HG03175 (cell line): ENCODE data around the gene FOXI1.
"Not testable (repeated sequence)": the region's sequence is repeated elsewhere in the genome, so short reads cannot be mapped to it uniquely, and the experiment has no call there.

ENCODE experiments used
- ATAC-seq: cut with Tn5 transposase; IDR thresholded peaks from one replicate; pipeline ENCODE4 v1.9.1; 2021; ENCODE audit warnings: mild to moderate bottlenecking, moderate library complexity; ENCODE audit not compliant: unreplicated experiment

Gene FOXI1

GRCh38 chr5:170126061-170126460 is 20.4 kb downstream of the FOXI1 start:
- no peak for ATAC-seq

- ATAC-seq = no peak
Observed at GRCh38 chr5:170126626-170127025, 20.9 kb downstream of the FOXI1 start.

GRCh38 chr5:170131235-170131634 is 25.5 kb downstream of the FOXI1 start:
- ATAC-seq = no peak

GRCh38 chr5:170132269-170132975 is 26.7 kb downstream of the FOXI1 start:
- ATAC-seq = no peak

- no peak for ATAC-seq
Observed at GRCh38 chr5:170132976-170133448, 27.3 kb downstream of the FOXI1 start.

- ATAC-seq = no peak
Observed at GRCh38 chr5:170135796-170136490, 30.2 kb downstream of the FOXI1 start.

- no peak for ATAC-seq
Observed at GRCh38 chr5:170136506-170136905, 30.8 kb downstream of the FOXI1 start.

GRCh38 chr5:170137694-170138214 is 32.1 kb downstream of the FOXI1 start:
- ATAC-seq = no peak

GRCh38 chr5:170138273-170138672 is 32.6 kb downstream of the FOXI1 start:
- no peak for ATAC-seq

- no peak for ATAC-seq
Observed at GRCh38 chr5:170139786-170140335, 34.2 kb downstream of the FOXI1 start.

GRCh38 chr5:170141196-170141595 is 35.5 kb downstream of the FOXI1 start:
- ATAC-seq = not testable (repeated sequence)

GRCh38 chr5:170141636-170142035 is 35.9 kb downstream of the FOXI1 start:
- no peak for ATAC-seq

- ATAC-seq = no peak
Observed at GRCh38 chr5:170142196-170142595, 36.5 kb downstream of the FOXI1 start.

- ATAC-seq = no peak
Observed at GRCh38 chr5:170143091-170143490, 37.4 kb downstream of the FOXI1 start.

- ATAC-seq = no peak
Observed at GRCh38 chr5:170143710-170144109, 38.0 kb downstream of the FOXI1 start.

- no peak for ATAC-seq
Observed at GRCh38 chr5:170144286-170145023, 38.8 kb downstream of the FOXI1 start.

- no peak for ATAC-seq
Observed at GRCh38 chr5:170145462-170145861, 39.8 kb downstream of the FOXI1 start.

- ATAC-seq = no peak
Observed at GRCh38 chr5:170147051-170147752, 41.5 kb downstream of the FOXI1 start.

GRCh38 chr5:170147753-170148264 is 42.1 kb downstream of the FOXI1 start:
- ATAC-seq = no peak
